Activated CD4-positive, CD25-positive, alpha-beta regulatory T cell treated with anti-CD3 and anti-CD28 coated beads, Interleukin-2, amount 50 U/mL, for 16 hours (primary cell): Measurements from ENCODE around the gene RAB15.

Experiments
- DNase-seq: peaks from one replicate; pipeline ENCODE4 v3.0.0-alpha.2; 2020; ENCODE audit warnings: low read depth, low spot score

RAB15 gene

DNA sequence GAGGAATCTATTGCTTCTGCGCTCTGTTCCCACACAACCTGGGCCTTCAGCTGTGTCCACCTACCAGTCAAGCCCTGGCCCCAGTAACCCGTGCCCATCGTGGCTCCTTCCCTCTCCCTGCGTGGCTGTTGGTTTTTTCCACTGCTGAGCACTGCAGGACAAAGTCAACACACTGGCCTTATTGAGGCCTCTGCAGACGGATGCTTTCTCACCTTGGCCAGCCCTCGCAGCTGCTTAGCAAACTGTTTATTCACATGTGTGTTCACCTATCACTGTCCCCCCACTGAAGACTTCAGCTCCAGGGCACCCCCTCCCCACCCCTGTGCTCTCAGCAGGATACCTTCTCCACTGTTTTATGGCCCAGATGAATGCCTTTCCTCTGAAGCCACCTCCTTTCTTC, 16.8 kb downstream of the RAB15 start:
- DNase-seq: no peak

DNA sequence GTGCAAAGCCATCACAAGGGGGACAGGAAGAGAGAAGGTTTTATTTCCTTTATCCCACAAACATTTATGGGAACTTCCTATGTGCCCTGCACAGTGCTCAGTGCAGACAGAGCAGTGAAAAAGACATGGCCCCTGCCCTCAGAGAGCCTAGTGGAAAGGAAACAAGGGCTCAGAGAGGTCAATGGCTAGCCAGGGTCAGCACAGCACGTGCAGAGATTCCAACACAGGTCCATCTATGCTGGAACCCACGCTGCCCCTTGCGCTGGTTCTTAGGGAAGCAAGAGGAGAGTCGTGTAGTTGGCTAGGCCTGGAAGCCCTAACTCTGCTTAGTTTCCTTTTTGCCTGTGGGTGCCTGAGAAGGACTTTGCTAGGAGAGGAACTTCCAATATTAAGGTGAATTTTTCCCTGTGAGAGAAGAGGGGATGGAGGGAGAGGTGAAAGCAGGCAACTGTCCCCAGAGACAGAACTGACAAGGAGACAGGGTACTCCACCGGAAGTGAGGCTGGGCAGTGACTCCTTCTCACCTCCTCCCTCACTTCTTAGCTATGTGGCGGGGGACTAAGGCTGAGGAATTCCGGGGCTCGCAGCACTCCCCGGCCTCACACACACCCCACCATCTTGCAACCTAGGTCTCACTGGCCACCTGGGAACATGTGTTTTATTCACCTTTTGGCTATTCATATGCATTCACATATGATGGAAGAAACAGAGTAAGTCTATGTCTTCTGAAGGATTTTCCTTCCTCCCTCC, 17.5 kb downstream of the RAB15 start:
- DNase-seq: no peak

GRCh38 chr14:64953661-64954060, 18.5 kb downstream of the RAB15 start:
- DNase-seq: no peak

DNA sequence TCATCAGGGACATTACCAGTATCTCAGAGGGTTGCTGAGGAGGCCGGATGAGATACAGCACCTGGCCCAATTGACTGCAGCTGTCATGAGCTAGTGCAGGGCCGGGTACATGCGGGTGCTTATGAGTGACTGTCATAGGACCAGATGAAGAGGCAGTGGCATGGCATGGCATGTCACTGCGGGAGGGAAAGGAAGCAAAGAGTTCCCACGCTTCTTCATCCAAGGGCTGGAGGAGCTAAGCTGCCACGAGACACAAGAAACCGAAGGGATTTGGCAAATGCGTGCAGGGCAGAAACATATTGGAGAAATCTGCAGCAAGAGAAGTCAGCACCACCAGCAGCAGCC, 18.9 kb downstream of the RAB15 start:
- no peak for DNase-seq

- DNase-seq: no peak
Observed at GRCh38 chr14:64952598-64953309, 19.4 kb downstream of the RAB15 start.

- no peak for DNase-seq
Observed at GRCh38 chr14:64951724-64952123, 20.4 kb downstream of the RAB15 start.

- DNase-seq: no peak
Observed at GRCh38 chr14:64951291-64951690, 20.8 kb downstream of the RAB15 start.

- DNase-seq: no peak
Observed at GRCh38 chr14:64950889-64951288, 21.2 kb downstream of the RAB15 start.

DNA sequence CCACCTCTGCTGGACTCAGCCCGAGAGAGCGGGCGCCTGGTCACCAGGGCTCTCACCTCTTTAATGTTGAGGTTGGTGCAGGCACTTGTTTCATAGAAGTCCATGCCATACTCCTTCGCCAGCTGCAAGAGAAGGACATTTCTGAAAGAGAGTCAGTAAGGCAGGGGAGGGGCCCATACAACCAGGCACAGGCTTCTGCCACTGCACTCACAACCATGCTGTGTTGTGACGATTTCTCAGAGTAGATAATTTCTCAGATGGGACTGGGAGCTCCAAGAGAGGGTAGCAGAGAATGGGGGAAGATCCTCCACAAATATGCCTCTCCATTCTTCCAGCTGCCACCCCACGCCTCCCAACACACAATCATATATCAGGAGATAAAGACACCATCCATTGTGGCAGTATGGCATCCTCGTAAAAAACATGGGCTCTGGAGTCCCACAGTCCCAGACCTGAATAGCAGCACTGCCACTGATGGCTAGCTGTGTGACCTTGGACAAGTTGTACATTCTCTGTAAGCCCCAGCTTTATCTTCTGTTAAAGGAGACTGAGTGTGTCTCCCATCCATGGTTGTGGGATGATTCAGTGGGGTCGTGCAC, 23.4 kb downstream of the RAB15 start:
- DNase-seq: no peak

DNA sequence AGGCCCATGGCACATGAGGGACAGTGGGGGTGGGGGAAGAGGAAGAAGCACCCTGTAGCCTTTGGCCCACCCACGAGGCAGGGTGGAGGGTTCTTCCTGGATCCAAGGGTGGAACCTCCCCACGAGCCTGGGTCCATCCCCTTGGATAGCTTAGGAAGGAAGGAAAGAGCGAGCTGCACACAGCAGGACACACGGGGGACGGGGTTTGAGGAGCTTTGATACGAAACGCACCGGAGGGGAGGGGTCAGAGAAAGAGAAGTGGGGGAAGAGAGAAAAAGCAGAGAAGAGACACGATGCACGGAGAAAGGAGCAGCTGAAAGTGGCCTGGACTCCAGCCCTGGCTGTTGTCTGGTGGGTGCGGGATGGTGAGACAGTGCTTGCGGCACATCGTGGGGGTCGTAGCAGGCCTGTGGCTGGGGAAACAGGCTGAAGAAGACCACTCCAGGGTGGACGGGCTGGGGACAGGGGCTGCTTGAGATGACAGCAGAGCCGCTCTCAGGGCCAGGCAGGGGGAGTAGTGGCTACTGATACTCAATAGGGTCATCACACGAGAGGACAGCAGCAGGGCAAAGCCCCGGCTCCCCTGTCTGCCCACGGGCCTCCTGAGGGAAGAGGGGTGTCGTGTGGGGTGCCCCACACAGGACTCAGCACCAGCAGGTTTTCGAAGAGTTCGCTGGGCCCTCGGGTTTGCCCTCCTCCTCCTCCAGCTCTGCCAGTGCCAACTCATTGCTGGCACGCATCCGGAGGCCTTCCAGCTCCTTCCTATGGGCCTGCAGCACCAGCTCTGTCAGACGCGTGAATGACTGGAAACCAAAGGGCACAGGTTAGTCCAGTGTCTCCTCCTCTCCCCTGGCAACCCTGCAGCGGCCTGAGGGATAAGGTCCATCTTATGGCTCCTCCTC, 24.2 kb downstream of the RAB15 start:
- no peak for DNase-seq

DNA sequence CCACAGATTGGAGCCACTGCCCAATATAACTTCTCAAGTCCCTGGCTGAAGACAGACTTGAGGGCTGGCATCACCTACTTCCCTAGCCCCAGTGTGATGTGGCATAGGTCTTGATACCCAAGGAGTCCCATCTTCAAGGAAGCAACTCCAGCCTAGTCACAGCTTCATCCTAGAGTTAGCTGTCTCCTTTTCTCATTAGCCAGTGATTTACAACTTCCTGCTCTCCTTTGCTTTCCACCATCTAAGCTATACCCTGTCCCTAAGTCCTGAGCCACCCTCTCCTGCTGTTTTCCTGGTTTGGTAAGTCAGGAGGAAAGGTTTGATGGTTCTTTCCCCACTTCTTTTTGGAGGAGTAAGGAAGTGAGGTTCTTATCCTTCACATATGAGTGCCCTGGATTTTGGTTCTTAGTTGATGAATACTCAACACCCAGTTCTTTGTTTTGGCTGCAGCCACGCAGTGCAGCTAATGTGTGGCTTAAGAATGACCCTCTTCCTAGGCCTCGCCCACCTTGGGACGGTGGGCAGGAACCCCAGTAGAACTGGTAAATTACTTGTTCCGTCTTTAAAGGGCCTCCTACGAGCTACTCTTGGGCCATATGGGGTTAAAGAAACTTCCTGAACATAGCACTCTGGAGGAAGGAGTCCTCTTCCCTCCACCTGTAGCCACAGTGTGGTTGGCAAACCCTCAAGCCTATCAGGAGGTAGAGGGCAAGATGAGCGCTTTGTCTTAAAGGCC, 25.7 kb downstream of the RAB15 start:
- no peak for DNase-seq

DNA sequence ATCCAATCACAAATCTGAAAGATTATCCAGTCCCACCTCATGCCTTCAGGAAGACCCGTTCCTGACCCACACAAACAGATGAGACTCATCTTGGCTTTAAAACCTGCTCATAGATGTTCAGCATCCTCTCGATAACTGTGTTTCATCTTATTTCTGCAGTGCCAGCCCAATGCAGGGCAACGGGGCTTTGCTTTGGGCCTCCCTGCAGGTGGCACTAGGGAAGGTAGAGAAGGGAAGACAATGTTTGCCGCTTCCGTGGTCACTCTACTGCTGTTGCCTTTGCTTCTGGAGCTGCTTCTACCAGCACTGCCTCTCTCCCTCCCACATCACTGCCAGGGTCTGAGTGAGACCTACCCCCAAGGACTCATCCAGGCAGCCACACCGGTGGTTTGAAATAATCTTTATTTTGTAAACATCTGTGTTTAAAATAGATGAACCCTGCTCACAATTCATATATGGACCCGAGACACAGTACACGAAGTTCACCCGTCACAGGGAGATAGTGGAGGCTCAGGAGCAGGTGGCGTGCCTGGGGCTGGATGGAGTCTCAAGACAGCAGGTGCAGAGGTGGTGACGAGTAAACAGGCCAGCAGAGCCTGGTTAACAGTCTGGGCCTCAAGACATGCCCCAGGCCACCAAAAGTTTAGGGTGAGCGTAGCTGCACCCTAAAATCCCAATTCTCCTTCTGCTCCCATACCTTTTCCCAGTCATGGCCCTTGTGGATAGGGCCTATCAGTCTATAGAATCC, 26.5 kb downstream of the RAB15 start:
- DNase-seq: no peak

DNA sequence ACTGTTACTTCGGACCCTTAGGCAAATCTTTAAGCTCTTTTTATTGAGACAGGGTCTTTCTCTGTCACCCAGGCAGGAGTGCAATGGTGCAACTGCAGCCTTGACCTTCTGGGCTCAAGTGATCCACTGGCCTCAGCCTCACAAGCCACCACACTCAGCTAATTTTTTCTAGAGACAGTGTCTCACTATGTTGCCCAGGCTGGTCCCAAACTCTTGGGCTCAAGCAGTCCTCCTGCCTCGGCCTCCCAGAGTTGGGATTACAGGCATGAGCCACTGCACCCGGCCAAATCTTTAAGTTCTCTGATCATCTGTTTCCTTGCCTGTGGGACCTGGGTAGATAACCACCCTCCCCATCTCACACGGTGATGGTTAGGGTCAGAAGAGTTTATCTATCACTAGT, 27.3 kb downstream of the RAB15 start:
- no peak for DNase-seq

DNA sequence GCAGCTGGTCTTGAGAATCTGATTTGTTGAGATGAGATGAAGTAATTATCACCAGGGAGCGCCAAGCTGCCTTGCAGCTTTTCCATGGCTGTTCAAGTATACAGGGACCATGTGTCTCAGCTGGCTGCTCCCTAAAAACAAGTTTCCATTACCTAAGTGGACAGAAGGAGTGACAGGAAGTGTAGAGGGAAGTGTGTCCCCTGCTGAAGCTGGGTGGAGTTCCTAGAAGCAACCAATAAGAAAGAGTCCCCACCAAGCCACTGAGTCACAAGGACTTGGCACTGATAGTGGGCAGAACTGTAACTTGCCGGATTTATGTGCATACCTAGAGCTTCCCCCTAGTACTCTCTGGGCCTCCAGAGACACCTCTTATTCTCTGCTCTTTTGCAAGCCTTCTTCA, 28.1 kb downstream of the RAB15 start:
- DNase-seq: no peak

- no peak for DNase-seq
Observed at GRCh38 chr14:64943556-64943955, 28.6 kb downstream of the RAB15 start.

DNA sequence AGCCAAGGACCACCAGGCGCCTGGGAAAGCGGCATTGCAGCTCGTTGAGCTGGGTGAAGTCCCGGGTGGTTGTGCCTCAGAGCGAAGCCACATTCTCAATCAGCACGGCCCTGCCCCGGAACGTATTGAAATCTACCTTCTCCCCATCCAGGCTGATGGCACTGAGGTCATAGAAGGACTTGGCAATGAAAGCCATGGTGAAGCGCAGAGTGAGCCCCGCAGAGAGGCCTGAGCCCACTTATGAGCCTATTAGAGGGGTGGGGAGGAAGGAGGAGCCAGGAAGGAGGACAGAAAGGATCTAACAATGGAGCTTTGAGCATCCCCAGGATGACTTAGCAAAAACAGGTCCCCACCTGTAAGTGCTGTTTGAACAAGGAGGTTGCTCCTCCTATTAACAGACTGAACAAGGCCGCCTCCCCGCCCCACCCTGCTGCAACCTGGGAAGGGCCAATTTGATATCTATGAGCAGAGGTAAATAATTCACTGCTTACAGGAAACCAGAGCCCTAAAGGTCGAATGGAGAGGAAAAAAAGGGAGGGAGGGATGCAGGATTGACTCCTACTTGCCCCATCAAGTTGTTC, 29.5 kb downstream of the RAB15 start, which contains the start of gene GPX2:
TSS of gene GPX2 (minus strand) at position 215 of the 581 bp plus-strand sequence. CDS start at position 196, 19 bp downstream.
- DNase-seq: no peak

- no peak for DNase-seq
Observed at GRCh38 chr14:64940336-64940910, 31.7 kb downstream of the RAB15 start.

DNA sequence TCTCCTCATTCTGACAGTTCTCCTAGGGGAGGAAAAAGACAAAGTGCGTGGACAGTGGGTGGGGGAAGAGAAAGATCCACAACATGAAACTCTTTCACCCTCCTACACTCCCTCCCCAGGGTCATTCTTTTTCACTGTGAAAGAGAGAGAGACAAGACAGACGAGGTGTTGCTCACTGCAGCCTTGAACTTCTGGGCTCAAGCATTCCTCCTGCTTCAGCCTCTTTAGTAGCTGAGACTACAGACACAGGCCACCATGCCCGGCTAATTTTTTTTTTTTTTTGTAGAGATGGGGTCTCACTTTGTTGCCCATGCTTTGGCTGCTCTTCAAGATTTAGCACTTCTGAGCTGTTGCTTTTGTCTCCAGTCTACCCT, 32.3 kb downstream of the RAB15 start:
- no peak for DNase-seq

DNA sequence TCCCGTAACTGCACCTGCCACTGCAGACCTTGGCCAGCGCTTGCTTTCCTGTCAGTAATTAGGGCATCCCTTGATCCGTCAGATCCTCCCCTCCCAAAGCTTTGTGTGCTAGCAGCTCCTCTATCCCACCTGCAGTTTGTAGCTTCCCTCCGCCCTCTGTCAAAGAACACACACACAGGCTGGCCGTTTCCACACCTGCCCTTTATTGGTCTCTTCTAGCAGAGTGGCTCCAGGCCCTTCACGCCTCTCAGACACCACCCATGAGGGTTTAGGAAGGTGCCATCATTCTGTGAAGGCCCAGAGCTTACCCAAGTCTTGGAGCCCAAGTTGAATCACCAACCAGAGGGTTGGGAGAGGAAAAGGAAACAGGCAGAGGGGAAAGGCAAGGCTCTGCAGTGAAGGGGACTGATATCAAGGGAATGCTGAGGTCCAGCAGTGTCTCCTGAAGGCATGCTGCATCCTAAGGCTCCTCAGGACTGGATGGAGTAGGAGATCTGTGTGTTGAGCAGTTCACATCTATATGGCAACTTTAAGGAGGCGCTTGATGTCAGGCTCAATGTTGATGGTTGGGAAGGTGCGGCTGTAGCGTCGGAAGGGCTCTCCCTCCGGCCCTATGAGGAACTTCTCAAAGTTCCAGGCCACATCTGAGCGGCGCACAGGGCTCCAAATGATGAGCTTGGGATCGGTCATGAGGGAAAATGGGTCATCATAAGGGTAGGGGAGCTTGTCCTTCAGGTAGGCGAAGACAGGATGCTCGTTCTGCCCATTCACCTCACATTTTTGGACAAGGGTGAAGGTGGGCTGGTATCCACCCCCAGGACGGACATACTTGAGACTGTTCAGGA, 32.9 kb downstream of the RAB15 start:
- DNase-seq: no peak
